GM12865 (cell line): ENCODE results near the gene ACBD6.

Source experiments
- DNase-seq: peaks from one replicate; pipeline ENCODE4 v3.0.0; 2010; ENCODE audit warnings: low read depth
- H3K4me3 ChIP-seq: 2 replicates; pipeline ENCODE4 v1.5.1; 2011; ENCODE audit warnings: mild to moderate bottlenecking, low read depth, low read length, control low read depth
- TF ChIP-seq, protein P1 (sequence below): IDR thresholded peaks from 2 replicates; pipeline ENCODE4 v1.5.1; 2011; ENCODE audit warnings: low read length, control low read depth, low read depth, inconsistent platforms; ENCODE audit not compliant: insufficient read depth; ENCODE audit errors: missing control alignments

Gene ACBD6

DNA sequence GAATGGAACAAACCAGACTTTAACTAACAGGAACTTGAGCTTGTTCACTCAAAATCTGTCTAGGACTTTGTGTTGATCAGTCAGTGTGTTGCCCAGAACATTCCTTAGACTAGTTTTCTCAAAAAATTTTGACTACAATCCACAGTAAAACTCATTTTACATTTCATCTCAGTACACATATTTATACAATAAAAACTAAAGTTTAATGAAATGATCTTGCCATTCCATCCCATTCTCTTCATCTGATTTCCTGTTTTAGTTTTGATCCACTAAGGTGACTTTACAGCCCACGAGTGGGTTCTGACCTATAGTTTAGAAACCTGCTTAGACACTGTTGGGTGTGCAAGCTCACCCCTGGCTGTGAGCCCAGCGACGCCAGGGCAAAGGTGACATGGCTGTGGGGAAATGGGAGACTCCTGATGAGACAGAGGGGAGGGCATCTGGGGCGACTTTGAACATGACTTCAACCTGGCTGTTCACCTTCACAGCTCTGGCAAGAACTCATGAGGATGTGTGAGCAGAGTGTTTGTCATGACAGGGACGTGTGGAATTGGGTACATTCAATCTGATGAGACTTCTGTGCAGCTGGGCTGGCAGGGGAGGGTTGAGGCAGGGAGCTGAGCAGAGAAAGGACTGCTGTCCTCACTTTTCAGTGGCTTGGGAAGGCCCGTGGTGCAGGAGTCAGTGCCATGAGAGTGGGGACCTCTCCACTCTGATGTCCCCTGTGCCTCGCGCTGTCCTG is 231.7 kb downstream of the ACBD6 start:
- H3K4me3 ChIP-seq, result no peak overlapping the region
- DNase-seq, result no peak
- TF ChIP-seq, protein P1, sequence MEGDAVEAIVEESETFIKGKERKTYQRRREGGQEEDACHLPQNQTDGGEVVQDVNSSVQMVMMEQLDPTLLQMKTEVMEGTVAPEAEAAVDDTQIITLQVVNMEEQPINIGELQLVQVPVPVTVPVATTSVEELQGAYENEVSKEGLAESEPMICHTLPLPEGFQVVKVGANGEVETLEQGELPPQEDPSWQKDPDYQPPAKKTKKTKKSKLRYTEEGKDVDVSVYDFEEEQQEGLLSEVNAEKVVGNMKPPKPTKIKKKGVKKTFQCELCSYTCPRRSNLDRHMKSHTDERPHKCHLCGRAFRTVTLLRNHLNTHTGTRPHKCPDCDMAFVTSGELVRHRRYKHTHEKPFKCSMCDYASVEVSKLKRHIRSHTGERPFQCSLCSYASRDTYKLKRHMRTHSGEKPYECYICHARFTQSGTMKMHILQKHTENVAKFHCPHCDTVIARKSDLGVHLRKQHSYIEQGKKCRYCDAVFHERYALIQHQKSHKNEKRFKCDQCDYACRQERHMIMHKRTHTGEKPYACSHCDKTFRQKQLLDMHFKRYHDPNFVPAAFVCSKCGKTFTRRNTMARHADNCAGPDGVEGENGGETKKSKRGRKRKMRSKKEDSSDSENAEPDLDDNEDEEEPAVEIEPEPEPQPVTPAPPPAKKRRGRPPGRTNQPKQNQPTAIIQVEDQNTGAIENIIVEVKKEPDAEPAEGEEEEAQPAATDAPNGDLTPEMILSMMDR, result no peak

DNA sequence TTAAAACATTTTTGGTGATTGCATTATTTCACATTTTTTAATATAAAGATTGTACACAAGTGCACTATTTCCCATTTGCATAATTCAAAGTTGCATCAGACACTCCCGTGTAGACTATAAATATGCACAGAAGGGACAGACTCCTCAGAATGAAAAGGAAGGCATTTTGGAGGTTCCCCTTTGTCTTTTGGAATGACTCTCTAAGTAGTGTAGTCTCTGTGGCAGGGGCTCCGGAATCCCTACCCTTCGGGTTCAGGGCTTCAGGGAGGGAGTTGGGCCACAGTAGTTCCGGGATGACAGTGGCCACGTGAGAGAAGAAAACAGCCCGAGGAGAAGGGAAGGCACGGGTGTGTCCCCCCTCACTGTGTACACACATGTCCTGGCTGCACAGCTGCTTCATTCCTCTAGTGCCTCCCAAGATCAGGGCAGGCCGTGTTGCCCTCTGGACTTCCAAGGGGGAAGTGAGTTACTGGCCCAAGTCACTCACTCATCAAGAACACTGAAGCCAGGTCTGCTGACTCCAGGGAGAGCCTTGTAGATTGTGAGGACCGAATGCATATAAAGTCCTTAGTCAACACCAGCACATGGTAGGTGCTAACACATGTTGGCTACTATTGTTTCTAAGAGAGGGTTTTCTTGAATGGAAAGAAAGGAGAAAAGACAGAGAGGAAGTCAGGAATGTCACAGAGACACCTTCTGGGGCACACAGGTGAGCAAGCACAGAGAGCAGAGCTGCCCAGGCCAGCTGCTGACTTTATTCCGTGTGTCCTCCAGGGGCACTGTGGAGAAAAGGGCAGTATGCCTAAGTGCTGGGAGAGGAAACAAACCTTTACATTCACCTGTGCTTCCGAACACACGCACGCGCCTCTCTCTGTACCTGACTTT is 232.5 kb downstream of the ACBD6 start:
- TF ChIP-seq, protein P1, result no peak
- H3K4me3 ChIP-seq, result no peak overlapping the region
- no peak for DNase-seq

DNA sequence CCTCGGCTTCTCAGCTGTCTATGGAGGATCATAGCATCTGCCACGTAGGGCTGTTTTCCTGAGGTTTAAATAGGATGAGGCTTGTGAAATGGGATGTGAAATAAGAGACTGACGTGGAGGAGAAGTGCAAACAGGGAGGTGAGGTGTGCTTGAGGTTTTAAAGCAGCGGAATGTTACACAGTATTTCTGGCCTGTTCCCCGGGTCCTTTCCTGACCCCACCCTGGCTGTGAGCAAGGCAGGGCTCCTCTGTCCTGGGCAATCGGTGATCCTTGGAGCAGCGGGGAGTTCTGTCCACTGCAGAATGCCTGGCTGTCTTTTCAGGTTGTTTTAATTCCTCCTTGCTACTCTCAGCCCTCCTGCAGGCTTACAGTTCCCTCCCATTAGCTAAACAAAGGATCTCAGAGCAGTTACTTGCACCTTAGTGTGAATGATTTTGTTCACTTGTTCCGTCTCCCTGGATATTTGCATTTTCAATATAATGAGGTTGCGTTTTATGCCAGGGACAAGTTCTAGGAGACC is 233.8 kb downstream of the ACBD6 start:
- TF ChIP-seq, protein P1, result no peak
- H3K4me3 ChIP-seq, result no peak overlapping the region
- no peak for DNase-seq

DNA sequence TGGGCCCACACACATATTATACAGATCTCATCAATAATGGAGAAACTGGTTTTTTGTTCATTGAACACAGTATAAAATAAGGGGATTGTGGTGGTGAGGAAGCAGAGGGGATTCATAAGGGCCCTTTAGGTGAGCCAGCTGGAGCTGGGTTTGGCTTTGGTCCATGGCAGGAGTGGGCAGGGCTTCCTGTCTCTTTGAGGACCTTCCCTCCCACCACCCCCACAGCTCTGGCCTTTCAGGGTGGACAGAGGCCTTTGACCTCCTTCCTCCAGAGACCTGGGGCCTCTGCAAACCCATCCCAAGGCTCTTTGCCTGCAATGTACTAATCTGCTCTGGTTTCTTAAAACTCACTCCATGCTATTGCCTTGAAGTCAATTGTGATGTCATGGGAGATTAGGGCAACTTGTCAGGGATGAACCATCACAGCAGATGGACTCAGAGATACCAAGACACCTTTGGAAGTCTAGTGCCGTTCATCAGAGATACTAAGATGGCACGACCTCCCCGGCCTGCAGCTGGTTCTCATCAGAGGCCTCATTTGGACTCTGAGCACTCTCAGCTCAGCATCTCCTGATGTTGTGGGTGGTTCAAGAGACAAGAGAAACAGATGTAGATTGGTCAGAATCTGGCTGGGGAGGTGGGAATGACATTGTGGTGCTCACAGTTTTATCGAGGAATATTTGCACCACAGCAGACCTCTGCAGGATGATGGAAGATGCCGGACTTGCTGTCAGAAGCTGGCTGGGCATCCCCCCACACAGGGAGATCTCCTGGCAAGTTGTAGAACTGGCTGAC is 234.4 kb downstream of the ACBD6 start:
- no peak overlapping the region for H3K4me3 ChIP-seq
- TF ChIP-seq, protein P1, result no peak
- no peak for DNase-seq

DNA sequence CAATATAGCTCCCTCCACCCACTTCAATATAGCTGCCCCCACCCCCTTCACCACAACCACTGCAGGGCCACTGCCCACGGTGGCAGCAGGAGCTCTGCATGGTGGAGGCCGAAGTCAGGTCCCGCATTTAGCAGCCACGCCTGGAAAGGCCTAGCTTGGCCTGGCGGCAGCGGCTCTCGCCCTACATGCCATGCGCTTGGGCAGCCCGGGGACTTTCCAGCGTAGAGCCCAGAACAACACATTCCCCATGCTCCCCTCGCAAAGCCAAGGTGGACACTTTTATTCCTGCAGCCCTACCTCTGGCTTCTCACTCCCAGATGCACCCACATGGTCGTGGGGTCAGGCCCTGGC is 235.2 kb downstream of the ACBD6 start:
- TF ChIP-seq, protein P1, result no peak
- no peak overlapping the region for H3K4me3 ChIP-seq
- DNase-seq, result no peak
